Vagina (tissue), 2 donors: ENCODE results near the gene AKAP13. TPM values are rescaled to one million over a fixed set of nuclear protein-coding genes. Genes with fewer than 3 reads are reported as not detected.

ENCODE experiments used
- DNase-seq, 2 donors: peaks; one replicate each; pipeline ENCODE4 v3.0.0-alpha.2; 2017; ENCODE audit errors: extremely low spot score in 2 of 2
- H3K27ac ChIP-seq: fragments of 200-600 bp; sonication (generic); one replicate; pipeline ENCODE4 v1.5.1; 2019
- H3K27me3 ChIP-seq: fragments of 200-600 bp; sonication (generic); one replicate; pipeline ENCODE4 v1.5.1; 2019
- H3K36me3 ChIP-seq, 2 donors: fragments of 200-600 bp; sonication (generic); one replicate each; pipeline ENCODE4 v1.5.1; 2017 to 2019
- H3K4me1 ChIP-seq: fragments of 200-600 bp; sonication (generic); one replicate; pipeline ENCODE4 v1.5.1; 2019
- H3K4me3 ChIP-seq, 2 donors: fragments of 200-600 bp; sonication (generic); 1 replicate in 1 of 2; 2 replicates in 1 of 2; pipeline ENCODE4 v1.5.1; 2016 to 2019
- H3K9me3 ChIP-seq: fragments of 200-600 bp; sonication (generic); one replicate; pipeline ENCODE4 v1.5.1; 2019
- CTCF ChIP-seq, 3 experiments: fragments of 450-650 bp in 2 of 3; fragments of 200-600 bp in 1 of 3; sonication (generic) in 1 of 3; IDR thresholded peaks; one replicate each; pipeline ENCODE4 v1.5.1; 2017 to 2019; ENCODE audit warnings: antibody characterized with exemption in 3 of 3, mild to moderate bottlenecking in 2 of 3, moderate library complexity in 2 of 3
- POLR2A ChIP-seq, 2 donors: fragments of 450-650 bp; IDR thresholded peaks; one replicate each; pipeline ENCODE4 v1.6.1; 2017; ENCODE audit warnings: antibody characterized with exemption in 2 of 2, mild to moderate bottlenecking in 2 of 2, moderate library complexity in 2 of 2
- POLR2AphosphoS5 ChIP-seq, 2 donors: sonication (generic); formaldehyde crosslinking; IDR thresholded peaks; one replicate each; pipeline ENCODE4 v1.9.0; 2017; ENCODE audit warnings: antibody characterized with exemption in 2 of 2, mild to moderate bottlenecking in 2 of 2, low read depth in 1 of 2; ENCODE audit not compliant: insufficient read depth in 1 of 2
- intact Hi-C: fragments of 100-400 bp; cut with DNase I; formaldehyde crosslinking; loops from one replicate; pipeline ENCODE4 v1.15.1; 2023
- total RNA-seq: library from RNA; depleted of rRNA; stranded (reverse); fragments of >200 nt; gene quantifications from one replicate; pipeline ENCODE4 v1.2.3, GENCODE V29; 2016

The AKAP13 gene
- total RNA-seq, 1 donor from 2014 or later: 177 TPM

DNA sequence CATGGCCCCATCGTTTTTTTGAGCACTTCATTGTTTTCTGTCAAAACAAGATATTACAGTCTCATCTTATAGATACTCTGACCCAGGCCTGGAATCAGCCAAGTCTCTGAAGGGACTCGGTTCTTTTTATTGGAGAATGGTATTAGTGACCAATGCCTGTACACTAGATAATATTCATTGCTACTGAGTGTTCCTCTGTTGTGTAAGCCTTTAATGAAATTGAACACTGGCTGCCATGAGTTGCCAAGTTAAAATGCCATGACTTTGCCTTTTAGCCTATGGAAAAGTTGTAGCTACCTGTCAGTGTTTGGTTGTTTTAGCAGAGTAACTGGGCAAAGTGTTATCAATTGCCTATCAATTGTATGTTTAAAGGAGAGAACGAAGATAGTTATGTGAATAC lies 134.0 kb downstream of the AKAP13 start:
- no peaks in the 10 kb centered on the region for H3K9me3 ChIP-seq
- intact Hi-C loops: no loop called here
- no peaks in the 10 kb centered on the region for H3K27me3 ChIP-seq
- no peak overlapping the region for H3K4me3 ChIP-seq
- H3K4me1 ChIP-seq: peaks cover 11% of the 10 kb centered on the region
- TF ChIP-seq POLR2AphosphoS5 (IDR thresholded peaks at IDR 0.05; ENCODE audit: insufficient read depth in 1 of 2, low read depth in 1 of 2): no peak
- TF ChIP-seq POLR2A (IDR thresholded peaks at IDR 0.05): no peak
- no peak for TF ChIP-seq CTCF (IDR thresholded peaks at IDR 0.05)
- H3K27ac ChIP-seq: no peak overlapping the region
- no peaks in the 10 kb centered on the region for H3K36me3 ChIP-seq
- no peak for DNase-seq

DNA sequence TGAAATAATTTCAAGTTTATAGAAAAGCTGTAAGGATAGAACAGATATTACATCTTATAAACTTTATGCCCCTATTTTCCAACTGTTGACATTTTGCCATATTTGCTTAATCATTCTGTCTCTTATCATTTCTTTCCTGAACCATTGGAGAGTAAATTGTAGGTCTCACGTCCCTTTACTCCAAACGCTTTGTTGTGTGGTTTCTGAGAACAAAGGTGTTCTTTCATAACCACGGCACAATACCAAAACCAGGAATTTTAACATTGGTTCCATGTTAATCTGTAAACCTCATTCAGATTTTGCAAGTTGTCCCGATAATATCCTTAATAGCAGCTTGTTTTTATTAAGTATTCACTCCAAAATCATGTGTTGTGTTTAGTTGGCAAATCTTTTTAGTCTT lies 134.8 kb downstream of the AKAP13 start:
- Histone ChIP-seq H3K4me3 (no peak overlapping the region), H3K9me3 (no peaks in the 10 kb centered on the region), H3K27ac (no peak overlapping the region), H3K27me3 (no peaks in the 10 kb centered on the region), H3K4me1 (peaks cover 11% of the 10 kb centered on the region), H3K36me3 (no peaks in the 10 kb centered on the region)
- intact Hi-C loops: no loop called here
- TF ChIP-seq POLR2A (IDR thresholded peaks at IDR 0.05): no peak
- TF ChIP-seq POLR2AphosphoS5 (IDR thresholded peaks at IDR 0.05; ENCODE audit: insufficient read depth in 1 of 2, low read depth in 1 of 2): no peak
- no peak for TF ChIP-seq CTCF (IDR thresholded peaks at IDR 0.05)
- DNase-seq: no peak

GRCh38 chr15:85517086-85517485 lies 136.7 kb downstream of the AKAP13 start:
- Histone ChIP-seq H3K4me1 (peaks cover 17% of the 10 kb centered on the region), H3K36me3 (peaks cover 0 to 4% of the 10 kb centered on the region in 2 donors)
- intact Hi-C loops: no loop called here

GRCh38 chr15:85518979-85519761 lies 138.8 kb downstream of the AKAP13 start:
- Histone ChIP-seq H3K4me1 (peaks cover 14% of the 10 kb centered on the region), H3K9me3 (no peaks in the 10 kb centered on the region), H3K27ac (no peak overlapping the region), H3K36me3 (peaks cover 0 to 15% of the 10 kb centered on the region in 2 donors), H3K4me3 (no peak overlapping the region), H3K27me3 (no peaks in the 10 kb centered on the region)
- intact Hi-C loops: no loop called here
- TF ChIP-seq POLR2AphosphoS5 (IDR thresholded peaks at IDR 0.05; ENCODE audit: insufficient read depth in 1 of 2, low read depth in 1 of 2) (no peak), POLR2A (IDR thresholded peaks at IDR 0.05) (no peak), CTCF (IDR thresholded peaks at IDR 0.05) (no peak)
- DNase-seq: no peak

More at GRCh38 chr15:85517086-85517485, 136.7 kb downstream of the AKAP13 start:
- no peak overlapping the region for H3K4me3 ChIP-seq
- no peak for DNase-seq
- H3K9me3 ChIP-seq: no peaks in the 10 kb centered on the region
- H3K27ac ChIP-seq: no peak overlapping the region
- TF ChIP-seq CTCF (IDR thresholded peaks at IDR 0.05) (no peak), POLR2AphosphoS5 (IDR thresholded peaks at IDR 0.05; ENCODE audit: insufficient read depth in 1 of 2, low read depth in 1 of 2) (no peak)
- no peaks in the 10 kb centered on the region for H3K27me3 ChIP-seq

DNA sequence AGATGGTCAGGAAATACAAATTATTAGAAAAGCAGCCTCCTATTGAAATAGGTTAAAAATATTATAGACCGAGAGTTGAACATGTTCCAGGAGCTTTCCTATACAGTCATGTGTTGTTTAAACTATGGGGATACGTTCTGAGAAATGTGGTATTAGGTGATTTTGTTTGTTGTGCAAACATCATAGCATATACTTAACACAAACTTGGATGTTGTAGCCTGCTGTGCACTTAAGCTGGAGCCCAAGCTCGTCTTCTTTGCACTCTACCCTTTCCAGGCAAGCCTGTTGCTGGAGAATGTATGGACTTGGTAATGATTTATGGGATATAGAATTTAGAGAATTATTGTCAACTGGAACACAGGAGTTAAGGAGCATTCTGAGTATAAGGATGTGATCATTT lies 140.2 kb downstream of the AKAP13 start:
- Histone ChIP-seq H3K9me3 (no peaks in the 10 kb centered on the region), H3K27ac (no peak overlapping the region), H3K4me3 (no peak overlapping the region), H3K4me1 (peaks cover 6% of the 10 kb centered on the region), H3K27me3 (no peaks in the 10 kb centered on the region), H3K36me3 (peaks cover 0 to 16% of the 10 kb centered on the region in 2 donors)
- no peak for DNase-seq
- TF ChIP-seq POLR2A (IDR thresholded peaks at IDR 0.05) (no peak), CTCF (IDR thresholded peaks at IDR 0.05) (no peak), POLR2AphosphoS5 (IDR thresholded peaks at IDR 0.05; ENCODE audit: insufficient read depth in 1 of 2, low read depth in 1 of 2) (no peak)
- intact Hi-C loops: no loop called here
